K562 (cell line): ENCODE data around the gene TEX52.

Experiments
- CEBPB ChIP-seq: fragments of 450-650 bp; IDR thresholded peaks from 2 replicates; pipeline ENCODE4 v1.6.1; 2016; ENCODE audit warnings: missing genetic modification characterization, missing compliant biosample characterization
- FOXP1 ChIP-seq: sonication (generic); formaldehyde crosslinking; IDR thresholded peaks from 2 replicates; pipeline ENCODE4 v1.8.0; 2022; ENCODE audit warnings: mild to moderate bottlenecking, missing genetic modification reagents
- JUNB ChIP-seq: fragments of 450-650 bp; formaldehyde crosslinking; conservative IDR thresholded peaks from 2 replicates; pipeline ENCODE4 v1.4.0; 2020; ENCODE audit warnings: mild to moderate bottlenecking
- MED1 ChIP-seq: sonication (generic); formaldehyde crosslinking; IDR thresholded peaks from 2 replicates; pipeline ENCODE4 v1.8.1; 2023; ENCODE audit warnings: missing genetic modification reagents, borderline replicate concordance
- NR4A1 ChIP-seq, 2 experiments: fragments of 250-450 bp in 1 of 2; fragments of 450-650 bp in 1 of 2; sonication (Bioruptor Pico) in 1 of 2; IDR thresholded peaks; 2 replicates each; pipeline versions ENCODE4 v1.4.0 to v1.6.1; 2016 to 2020; ENCODE audit warnings: mild to moderate bottlenecking in 2 of 2, missing compliant biosample characterization in 1 of 2, missing genetic modification characterization in 1 of 2, moderate library complexity in 1 of 2
- ZNF274 ChIP-seq: IDR thresholded peaks from 2 replicates; pipeline ENCODE4 v1.6.1; 2011; ENCODE audit warnings: low read depth, mild to moderate bottlenecking, low read length, moderate library complexity, borderline replicate concordance
- TF ChIP-seq, protein P1 (sequence below), 3 experiments: IDR thresholded peaks in 2 of 3; conservative IDR thresholded peaks in 1 of 3; 2 replicates each; pipeline ENCODE4 v1.5.1; 2011 to 2012; ENCODE audit warnings: low read length in 3 of 3, mild to moderate bottlenecking in 3 of 3, control low read depth in 2 of 3, improper control_type of control experiment in 1 of 3, inconsistent platforms in 1 of 3, low read depth in 1 of 3, mixed read lengths in 1 of 3, moderate library complexity in 1 of 3; ENCODE audit not compliant: insufficient read depth in 2 of 3

DNA sequence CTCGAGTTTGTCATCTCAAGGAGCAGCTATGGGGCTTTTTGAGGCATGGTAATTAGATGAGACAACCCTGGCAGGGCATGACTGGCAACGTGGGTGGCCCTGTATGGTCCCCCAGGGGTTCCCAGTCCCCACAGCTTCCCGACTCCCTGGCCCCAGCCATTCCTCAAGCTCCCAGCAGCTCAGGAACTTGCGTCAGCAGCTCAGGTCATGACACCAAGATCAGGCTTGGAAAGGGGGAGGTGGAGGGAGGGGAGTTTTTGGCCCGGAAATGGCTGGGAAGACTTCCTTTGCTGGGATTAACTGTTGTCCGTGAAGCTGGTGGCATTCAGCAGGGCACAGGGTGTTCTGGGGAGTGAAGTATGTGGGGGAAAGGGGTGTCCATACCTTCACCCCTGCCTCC, 11.6 kb downstream of the TEX52 start:
- TF ChIP-seq MED1 (CRISPR knock-in tag) = no peak
- no peak for TF ChIP-seq JUNB
- TF ChIP-seq NR4A1 (CRISPR knock-in tag; IDR thresholded peaks at IDR 0.05) = no peak
- TF ChIP-seq NR4A1 (tag; IDR thresholded peaks at IDR 0.05) = no peak
- TF ChIP-seq, protein P1, sequence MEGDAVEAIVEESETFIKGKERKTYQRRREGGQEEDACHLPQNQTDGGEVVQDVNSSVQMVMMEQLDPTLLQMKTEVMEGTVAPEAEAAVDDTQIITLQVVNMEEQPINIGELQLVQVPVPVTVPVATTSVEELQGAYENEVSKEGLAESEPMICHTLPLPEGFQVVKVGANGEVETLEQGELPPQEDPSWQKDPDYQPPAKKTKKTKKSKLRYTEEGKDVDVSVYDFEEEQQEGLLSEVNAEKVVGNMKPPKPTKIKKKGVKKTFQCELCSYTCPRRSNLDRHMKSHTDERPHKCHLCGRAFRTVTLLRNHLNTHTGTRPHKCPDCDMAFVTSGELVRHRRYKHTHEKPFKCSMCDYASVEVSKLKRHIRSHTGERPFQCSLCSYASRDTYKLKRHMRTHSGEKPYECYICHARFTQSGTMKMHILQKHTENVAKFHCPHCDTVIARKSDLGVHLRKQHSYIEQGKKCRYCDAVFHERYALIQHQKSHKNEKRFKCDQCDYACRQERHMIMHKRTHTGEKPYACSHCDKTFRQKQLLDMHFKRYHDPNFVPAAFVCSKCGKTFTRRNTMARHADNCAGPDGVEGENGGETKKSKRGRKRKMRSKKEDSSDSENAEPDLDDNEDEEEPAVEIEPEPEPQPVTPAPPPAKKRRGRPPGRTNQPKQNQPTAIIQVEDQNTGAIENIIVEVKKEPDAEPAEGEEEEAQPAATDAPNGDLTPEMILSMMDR (IDR thresholded peaks at IDR 0.05 in 2 of 3, conservative IDR thresholded peaks at IDR 0.05 in 1 of 3; ENCODE audit: insufficient read depth in 2 of 3, low read depth in 1 of 3, low read length in 3 of 3) = no peak
- TF ChIP-seq FOXP1 = no peak
- TF ChIP-seq CEBPB = no peak
- no peak for TF ChIP-seq ZNF274
